Breast epithelium (tissue), 4 donors: ENCODE measurements around the gene SPATA33. TPM values are rescaled to one million over a fixed set of nuclear protein-coding genes. Genes with fewer than 3 reads are reported as not detected.
A peak's percentile ranks its signal among the peaks of the same experiment; 100 is the strongest.

Experiments used
- DNase-seq, 2 donors: peaks; one replicate each; pipeline ENCODE4 v3.0.0-alpha.2; 2019; ENCODE audit warnings: low spot score in 2 of 2
- H3K27ac ChIP-seq, 2 donors: fragments of 200-600 bp; sonication (generic) in 1 of 2; one replicate each; pipeline ENCODE4 v1.5.1; 2016 to 2019; ENCODE audit warnings: mild to moderate bottlenecking in 1 of 2
- H3K27me3 ChIP-seq, 2 donors: fragments of 200-600 bp; sonication (generic) in 1 of 2; one replicate each; pipeline versions ENCODE4 v1.5.1 to v1.6.0; 2017 to 2019; ENCODE audit warnings: control low read depth in 1 of 2, mild to moderate bottlenecking in 1 of 2
- H3K36me3 ChIP-seq: fragments of 200-600 bp; one replicate; pipeline ENCODE4 v1.5.1; 2019
- H3K4me1 ChIP-seq, 2 donors: fragments of 200-600 bp; sonication (generic); one replicate each; pipeline ENCODE4 v1.5.1; 2016 to 2019; ENCODE audit warnings: control low read depth in 1 of 2
- H3K4me3 ChIP-seq, 3 donors: fragments of 200-600 bp; sonication (generic); 1 replicate in 2 of 3; 2 replicates in 1 of 3; pipeline ENCODE4 v1.5.1; 2016 to 2019; ENCODE audit warnings: mild to moderate bottlenecking in 3 of 3, moderate library complexity in 2 of 3
- H3K9me3 ChIP-seq, 2 donors: fragments of 200-600 bp; sonication (generic) in 1 of 2; one replicate each; pipeline ENCODE4 v1.5.1; 2016 to 2019; ENCODE audit warnings: control low read depth in 1 of 2
- POLR2A ChIP-seq: fragments of 450-650 bp; IDR thresholded peaks from one replicate; pipeline ENCODE4 v1.6.1; 2016; ENCODE audit warnings: antibody characterized with exemption, mild to moderate bottlenecking, moderate library complexity
- POLR2AphosphoS5 ChIP-seq, 3 donors: sonication (generic); formaldehyde crosslinking; IDR thresholded peaks; one replicate each; pipeline ENCODE4 v1.6.1; 2017; ENCODE audit warnings: antibody characterized with exemption in 3 of 3
- intact Hi-C: fragments of 100-400 bp; cut with DNase I; formaldehyde crosslinking; loops from one replicate; pipeline ENCODE4 v1.15.1; 2023; ENCODE audit warnings: low total_unique reads
- total RNA-seq, 3 donors: library from RNA; depleted of rRNA; stranded (reverse); fragments of >200 nt; gene quantifications; one replicate each; pipeline ENCODE4 v1.1.0, GENCODE V29; 2016
- TF ChIP-seq, protein P1 (sequence below), 3 donors: fragments of 450-650 bp; IDR thresholded peaks; one replicate each; pipeline ENCODE4 v1.5.1; 2016 to 2017; ENCODE audit warnings: antibody characterized with exemption in 3 of 3, mild to moderate bottlenecking in 3 of 3, moderate library complexity in 3 of 3

SPATA33 gene
- total RNA-seq, 3 donors from 2014 or later = 3.8 to 7.2 (median 5.9) TPM

DNA sequence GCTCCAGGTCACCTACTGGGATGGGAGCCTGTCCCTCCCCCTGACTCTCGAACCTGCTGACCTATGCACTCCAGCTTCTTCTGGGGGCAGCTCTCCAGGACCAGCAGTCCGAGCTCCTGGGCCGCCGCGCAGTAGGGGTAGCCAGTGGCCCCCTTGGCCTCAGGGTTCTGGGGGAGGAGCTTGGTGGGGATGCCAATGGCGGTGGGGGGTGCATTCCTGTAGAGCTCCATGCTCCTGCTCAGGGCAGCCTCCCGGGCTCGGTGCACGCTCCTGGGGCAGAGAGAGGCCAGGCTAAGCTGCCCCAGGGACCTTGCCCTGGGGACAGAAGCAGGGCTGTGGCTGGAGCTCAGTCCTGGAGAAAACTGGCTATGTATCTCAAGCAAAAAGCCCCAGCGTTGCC lies 51.5 kb downstream of the SPATA33 start:
- Histone ChIP-seq H3K27me3 (no peaks in the 10 kb centered on the region), H3K4me1 (peaks cover 0 to 9% of the 10 kb centered on the region in 2 donors), H3K4me3 (no peak overlapping the region), H3K9me3 (no peaks in the 10 kb centered on the region), H3K36me3 (no peaks in the 10 kb centered on the region), H3K27ac (no peak overlapping the region)
- TF ChIP-seq POLR2A = no peak
- no peak for TF ChIP-seq POLR2AphosphoS5 (IDR thresholded peaks at IDR 0.05)
- TF ChIP-seq, protein P1, sequence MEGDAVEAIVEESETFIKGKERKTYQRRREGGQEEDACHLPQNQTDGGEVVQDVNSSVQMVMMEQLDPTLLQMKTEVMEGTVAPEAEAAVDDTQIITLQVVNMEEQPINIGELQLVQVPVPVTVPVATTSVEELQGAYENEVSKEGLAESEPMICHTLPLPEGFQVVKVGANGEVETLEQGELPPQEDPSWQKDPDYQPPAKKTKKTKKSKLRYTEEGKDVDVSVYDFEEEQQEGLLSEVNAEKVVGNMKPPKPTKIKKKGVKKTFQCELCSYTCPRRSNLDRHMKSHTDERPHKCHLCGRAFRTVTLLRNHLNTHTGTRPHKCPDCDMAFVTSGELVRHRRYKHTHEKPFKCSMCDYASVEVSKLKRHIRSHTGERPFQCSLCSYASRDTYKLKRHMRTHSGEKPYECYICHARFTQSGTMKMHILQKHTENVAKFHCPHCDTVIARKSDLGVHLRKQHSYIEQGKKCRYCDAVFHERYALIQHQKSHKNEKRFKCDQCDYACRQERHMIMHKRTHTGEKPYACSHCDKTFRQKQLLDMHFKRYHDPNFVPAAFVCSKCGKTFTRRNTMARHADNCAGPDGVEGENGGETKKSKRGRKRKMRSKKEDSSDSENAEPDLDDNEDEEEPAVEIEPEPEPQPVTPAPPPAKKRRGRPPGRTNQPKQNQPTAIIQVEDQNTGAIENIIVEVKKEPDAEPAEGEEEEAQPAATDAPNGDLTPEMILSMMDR (IDR thresholded peaks at IDR 0.05) = no peak
- intact Hi-C loops = no loop called here
- DNase-seq = no peak

DNA sequence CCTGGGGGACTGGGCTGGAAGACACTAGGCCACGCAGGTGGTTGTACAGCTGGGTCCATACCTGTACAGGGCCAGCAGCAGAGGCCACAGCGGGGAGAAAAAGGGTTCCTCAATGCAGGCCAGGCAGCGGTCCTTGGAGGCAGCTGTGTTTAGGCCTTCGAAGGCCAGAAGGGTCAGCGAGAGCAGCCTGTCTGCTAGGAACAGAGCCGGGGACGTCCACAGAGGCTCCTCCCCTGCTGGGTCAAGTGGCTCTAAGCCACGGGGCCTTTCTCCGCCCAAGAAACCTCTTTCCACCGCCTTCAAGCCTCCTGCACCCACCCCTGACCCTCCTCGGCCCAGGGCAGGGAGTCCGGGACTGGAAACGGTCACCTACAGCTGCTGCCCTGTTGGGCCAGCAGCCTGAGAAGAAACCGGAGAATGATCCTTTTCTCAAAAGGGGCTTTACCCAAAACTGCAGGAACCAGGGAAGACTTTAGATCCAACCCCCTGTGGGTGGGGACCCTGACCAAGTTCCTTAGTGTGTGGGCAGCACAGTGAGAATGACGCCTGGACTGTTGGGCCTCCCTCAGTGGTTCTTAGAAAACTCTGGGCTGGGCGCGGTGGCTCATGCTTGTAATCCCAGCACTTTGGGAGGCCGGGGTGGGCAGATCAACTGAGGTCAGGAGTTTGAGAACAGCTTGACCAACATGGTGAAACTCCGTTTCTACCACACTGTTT lies 52.2 kb downstream of the SPATA33 start:
- H3K27me3 ChIP-seq = no peaks in the 10 kb centered on the region
- H3K36me3 ChIP-seq = no peaks in the 10 kb centered on the region
- intact Hi-C loops = no loop called here
- H3K9me3 ChIP-seq = no peaks in the 10 kb centered on the region
- TF ChIP-seq POLR2AphosphoS5 (IDR thresholded peaks at IDR 0.05) (no peak), POLR2A (no peak)
- TF ChIP-seq, protein P1 (IDR thresholded peaks at IDR 0.05) = no peak
- H3K4me3 ChIP-seq = no peak overlapping the region
- peak overlapping the region in 1 of 2 donors; percentile 71 for H3K27ac ChIP-seq
- H3K4me1 ChIP-seq = peaks cover 0 to 9% of the 10 kb centered on the region in 2 donors
- no peak for DNase-seq

DNA sequence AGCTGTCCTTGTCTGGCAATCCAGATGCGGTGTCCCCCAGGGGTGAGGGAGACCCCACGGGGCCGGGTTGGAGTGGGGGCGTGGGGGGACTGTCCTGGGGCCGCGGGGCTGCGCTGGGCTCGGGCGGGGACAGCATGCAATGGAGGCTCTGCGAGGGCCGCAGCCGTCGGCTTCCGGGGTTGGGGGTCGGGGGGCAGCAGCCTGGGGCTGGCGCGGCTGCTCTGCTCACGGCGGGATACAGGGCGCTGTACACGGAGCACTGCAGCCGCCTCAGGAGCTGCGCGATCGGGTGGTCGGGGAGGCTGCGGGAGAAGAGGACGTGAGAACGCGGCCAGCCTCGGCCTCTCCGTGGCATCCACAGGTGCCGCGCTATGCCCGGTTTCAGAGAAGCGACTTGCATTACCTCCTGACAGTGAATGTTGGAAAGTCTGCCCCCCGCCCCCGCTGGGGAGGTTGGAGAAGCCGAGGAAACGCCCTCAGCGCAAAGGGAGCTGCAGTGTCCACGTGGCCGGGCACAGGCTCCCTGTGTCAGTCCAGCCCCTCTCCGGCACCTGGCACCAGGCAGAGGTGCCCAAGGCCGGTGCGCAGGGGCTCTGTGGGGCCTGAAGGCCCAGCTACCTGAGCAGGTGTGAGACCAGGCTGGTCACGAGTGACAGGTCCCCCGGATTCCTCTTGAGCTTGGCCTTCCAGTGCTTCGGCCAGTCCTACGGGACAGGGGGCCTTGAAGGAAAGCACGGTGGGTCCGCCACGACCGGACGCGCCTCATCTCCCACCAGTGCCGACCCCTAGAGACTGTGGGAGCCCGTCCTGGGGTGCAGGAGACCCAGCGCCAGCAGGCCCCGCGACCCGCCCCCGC lies 53.3 kb downstream of the SPATA33 start:
- intact Hi-C loops = no loop called here
- Histone ChIP-seq H3K27ac (peak overlapping the region in 1 of 2 donors; percentile 71), H3K4me1 (peaks cover 0 to 9% of the 10 kb centered on the region in 2 donors), H3K27me3 (no peaks in the 10 kb centered on the region), H3K9me3 (no peaks in the 10 kb centered on the region), H3K36me3 (no peaks in the 10 kb centered on the region), H3K4me3 (peak overlapping the region in 1 of 3 donors; percentile 66)
- TF ChIP-seq POLR2AphosphoS5 (IDR thresholded peaks at IDR 0.05) (no peak), POLR2A (no peak)
- TF ChIP-seq, protein P1 (IDR thresholded peaks at IDR 0.05) = no peak
- no peak for DNase-seq

DNA sequence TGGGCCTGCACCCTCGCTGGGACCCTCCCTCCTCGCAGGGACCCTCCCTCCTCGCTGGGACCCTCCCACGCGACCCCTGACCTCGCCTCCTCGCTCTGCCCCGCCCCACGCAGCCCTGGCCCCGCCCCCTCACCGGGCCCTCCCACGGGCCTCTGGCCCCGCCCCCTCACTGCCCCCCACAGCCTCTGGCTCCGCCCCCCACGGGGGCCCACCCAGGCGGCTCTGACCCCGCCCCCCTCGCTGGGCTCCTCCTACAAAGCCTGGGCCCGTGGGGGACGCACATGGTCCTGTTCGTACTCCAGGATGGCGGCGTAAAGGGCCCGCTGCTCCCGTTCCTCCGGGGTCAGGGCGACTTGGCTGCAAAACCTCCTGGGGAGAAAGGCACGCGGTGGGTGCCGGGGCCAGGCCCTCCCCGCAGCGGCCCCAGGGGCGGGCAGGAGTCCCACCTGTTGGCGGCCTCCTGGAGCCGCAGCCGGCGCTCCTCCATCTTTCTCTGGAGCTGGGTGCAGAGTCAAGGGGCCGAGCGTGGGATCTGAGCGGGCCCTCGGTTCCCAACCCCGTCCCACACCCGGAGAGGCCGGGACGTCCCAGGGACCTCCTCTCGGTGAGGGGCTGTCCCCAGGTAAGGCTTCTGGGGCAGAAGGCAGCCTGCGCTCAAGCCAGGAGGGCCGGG lies 54.1 kb downstream of the SPATA33 start:
- Histone ChIP-seq H3K4me1 (peaks cover 0 to 9% of the 10 kb centered on the region in 2 donors), H3K27me3 (no peaks in the 10 kb centered on the region), H3K4me3 (peak overlapping the region in 2 of 3 donors; percentile 55 to 66), H3K9me3 (no peaks in the 10 kb centered on the region), H3K27ac (peak overlapping the region in 1 of 2 donors; percentile 71), H3K36me3 (no peaks in the 10 kb centered on the region)
- intact Hi-C loops = no loop called here
- DNase-seq = no peak
- no peak for TF ChIP-seq POLR2AphosphoS5 (IDR thresholded peaks at IDR 0.05)
- TF ChIP-seq POLR2A = no peak
- TF ChIP-seq, protein P1 (IDR thresholded peaks at IDR 0.05) = no peak
